22Rv1 (cell line): Measurements from ENCODE around the gene CDH18.

Experiments
- CTCF ChIP-seq: fragments of 450-650 bp; IDR thresholded peaks from 2 replicates; pipeline ENCODE4 v1.5.1; 2017; ENCODE audit warnings: mild to moderate bottlenecking
- ZFX ChIP-seq: fragments of 450-650 bp; IDR thresholded peaks from 2 replicates; pipeline ENCODE4 v1.6.1; 2017; ENCODE audit warnings: antibody characterized with exemption, borderline replicate concordance

GRCh38 chr5:19900269-19900668 is 87.7 kb downstream of the CDH18 start:
- no peak for TF ChIP-seq CTCF
- TF ChIP-seq ZFX, result no peak
